IPS-NIHi7 (cell line): ENCODE results near the gene C2CD4B.
A peak's percentile ranks its signal among the peaks of the same experiment; 100 is the strongest.

ENCODE experiments used
- DNase-seq: peaks from one replicate; pipeline ENCODE4 v3.0.0; 2012; ENCODE audit warnings: mixed read lengths; ENCODE audit errors: extremely low spot score

C2CD4B gene

DNA sequence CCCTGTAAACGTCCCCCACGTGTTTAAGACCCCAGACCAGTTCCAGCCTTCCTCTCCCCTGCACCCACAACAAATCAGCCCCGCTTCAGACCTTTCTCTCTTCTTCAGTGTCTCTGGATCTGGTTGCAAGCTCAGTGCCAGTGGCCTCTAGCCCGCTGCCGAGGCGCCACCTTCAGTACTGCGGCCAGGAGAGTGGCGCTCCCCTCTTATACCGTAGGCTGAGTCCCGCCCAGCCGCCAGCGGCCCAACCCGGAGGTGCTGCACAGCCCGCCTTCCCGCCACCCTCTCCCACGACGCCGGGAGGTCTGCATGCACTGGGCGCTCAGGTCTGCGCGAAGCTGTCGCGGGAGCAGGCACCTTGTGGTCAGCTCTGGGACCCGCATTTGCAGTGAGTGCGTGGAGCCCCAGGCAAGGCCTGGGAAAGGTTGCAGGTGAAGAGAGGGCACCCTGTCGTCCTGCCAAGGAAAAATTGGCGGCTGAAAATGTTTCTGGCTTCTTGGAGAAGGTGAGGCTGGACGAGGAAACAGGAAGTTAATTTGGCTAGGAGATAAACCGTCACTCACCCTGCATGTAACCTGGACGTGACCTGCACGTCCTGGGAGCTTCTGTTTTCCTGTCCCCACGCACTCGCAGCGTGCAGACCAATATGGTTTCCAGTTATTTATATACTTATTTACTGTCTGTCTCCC, at the start of gene C2CD4B:
TSS of gene C2CD4B (minus strand) at position 182 of the 689 bp plus-strand sequence. CDS start 301 bp downstream, outside the sequence.
- peak; percentile 74 for DNase-seq

- no peak for DNase-seq
Observed at GRCh38 chr15:62212741-62213140, 47.7 kb upstream of the C2CD4B start.

GRCh38 chr15:62211348-62211747, 46.3 kb upstream of the C2CD4B start:
- no peak for DNase-seq

GRCh38 chr15:62209821-62210220, 44.7 kb upstream of the C2CD4B start:
- no peak for DNase-seq

DNA sequence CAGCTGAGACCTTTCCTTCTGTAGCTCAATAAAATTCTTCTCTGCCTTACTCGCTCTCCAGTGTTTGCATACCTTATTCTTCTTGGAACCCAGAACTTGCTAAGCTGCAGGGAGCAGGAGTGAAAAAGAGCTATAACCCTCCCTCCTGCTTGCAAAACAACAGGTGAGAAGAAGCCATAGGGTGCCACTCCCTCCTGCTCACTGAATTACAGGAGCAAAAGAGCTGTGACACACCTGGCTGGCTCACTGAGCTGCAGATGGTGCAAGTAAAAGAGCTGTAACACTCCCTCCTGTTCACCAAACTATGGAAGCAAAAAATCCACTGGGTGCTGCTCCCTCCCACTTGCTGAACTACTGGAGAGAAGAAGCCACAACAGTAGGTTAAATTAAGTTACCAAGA, 44.2 kb upstream of the C2CD4B start:
- no peak for DNase-seq

- DNase-seq: no peak
Observed at GRCh38 chr15:62208884-62209283, 43.8 kb upstream of the C2CD4B start.

DNA sequence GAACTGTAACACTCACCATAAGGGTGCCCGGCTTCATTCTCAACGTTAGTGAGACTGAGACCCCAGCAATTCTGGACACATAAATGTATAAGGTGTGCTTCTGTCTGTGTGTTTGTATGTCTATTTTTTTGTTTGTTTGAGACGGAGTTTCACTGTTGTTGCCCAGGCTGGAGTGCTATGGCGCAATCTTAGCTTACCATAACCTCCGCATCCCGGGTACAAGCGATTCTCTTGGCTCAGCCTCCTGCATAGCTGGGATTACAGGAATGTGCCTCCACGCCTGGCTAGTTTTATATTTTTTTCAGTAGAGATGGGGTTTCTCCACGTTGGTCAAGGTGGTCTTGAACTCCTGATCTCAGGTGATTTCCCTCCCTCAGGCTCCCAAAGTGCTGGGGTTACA, 43.3 kb upstream of the C2CD4B start:
- no peak for DNase-seq

GRCh38 chr15:62190675-62191074, 25.6 kb upstream of the C2CD4B start:
- DNase-seq: no peak

DNA sequence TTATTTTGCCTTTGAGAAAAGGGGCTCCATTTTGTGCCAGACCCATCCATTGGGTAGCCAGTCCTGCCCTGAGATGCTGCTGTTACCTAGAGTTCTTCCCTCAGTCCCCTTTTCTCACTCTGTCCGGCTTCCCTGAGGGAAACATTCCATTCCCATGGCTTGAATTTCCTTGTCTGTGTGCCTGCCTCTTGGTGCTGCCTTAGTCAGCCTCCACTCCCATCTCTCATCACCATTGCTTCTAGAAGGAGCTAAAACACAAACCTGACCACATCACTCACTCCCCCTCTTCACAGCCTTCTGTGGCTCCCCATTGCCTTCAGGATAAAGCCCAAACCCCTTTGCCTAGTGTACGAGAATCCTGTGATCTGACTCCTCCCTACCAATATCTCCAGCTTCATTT, 25.2 kb upstream of the C2CD4B start:
- DNase-seq: no peak

DNA sequence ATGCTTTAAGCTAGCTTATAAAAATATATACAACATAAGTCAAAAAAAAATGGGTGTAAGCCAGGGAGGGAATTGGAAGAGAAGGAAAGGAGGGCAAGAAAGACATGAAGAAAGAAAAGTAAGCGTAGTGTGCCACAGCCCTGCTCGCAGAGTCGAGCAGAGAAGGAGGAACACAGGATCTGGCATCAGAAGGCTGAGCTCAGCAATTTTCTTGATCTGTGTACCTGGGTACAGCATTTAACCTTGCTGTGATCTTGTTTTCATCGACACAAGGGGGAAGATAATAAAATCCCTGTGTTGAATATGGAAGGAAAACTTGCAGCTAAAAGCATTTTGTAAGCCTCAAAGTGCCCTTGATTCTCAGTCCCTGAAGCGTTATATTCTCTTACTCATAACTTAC, 23.7 kb upstream of the C2CD4B start:
- DNase-seq: no peak

DNA sequence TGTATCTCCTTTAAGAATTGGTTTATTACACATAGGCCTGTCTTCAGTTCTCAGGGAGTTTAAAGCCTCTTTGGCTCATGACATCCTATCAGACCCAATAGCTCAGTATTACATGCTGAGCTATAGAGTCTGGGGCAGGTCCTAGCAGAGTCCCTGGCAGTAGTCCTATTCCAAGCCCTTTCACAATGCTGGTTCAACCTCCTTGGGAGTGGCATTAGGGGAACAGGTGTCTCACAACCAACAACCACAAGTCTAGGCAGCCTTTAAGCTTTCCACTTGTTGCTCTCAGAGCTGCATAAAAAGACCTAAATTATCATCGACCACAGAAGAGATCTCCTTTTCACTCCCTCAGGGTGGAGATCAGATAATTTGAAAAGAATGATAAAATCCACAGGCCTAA, 22.8 kb upstream of the C2CD4B start:
- DNase-seq: no peak

- DNase-seq: no peak
Observed at GRCh38 chr15:62187425-62187824, 22.3 kb upstream of the C2CD4B start.

DNA sequence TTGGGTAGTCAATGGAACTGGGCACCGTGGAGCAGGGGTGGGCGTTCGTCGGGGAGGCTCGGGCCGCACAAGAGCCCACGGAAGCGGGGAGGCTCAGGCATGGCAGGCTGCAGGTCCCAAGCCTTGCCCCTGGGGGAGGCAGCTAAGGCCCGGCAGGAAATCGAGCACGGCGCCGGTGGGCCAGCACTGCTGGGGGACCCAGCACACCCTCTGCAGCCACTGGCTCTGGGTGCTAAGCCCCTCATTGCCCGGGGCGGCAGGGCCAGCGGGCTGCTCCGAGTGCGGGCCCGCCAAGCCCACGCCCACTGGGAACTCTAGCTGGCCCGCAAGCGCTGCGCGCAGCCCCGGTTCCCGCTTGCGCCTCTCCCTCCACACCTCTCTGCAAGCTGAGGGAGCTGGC, 21.5 kb upstream of the C2CD4B start:
- DNase-seq: no peak

- no peak for DNase-seq
Observed at GRCh38 chr15:62183130-62183529, 18.0 kb upstream of the C2CD4B start.

DNA sequence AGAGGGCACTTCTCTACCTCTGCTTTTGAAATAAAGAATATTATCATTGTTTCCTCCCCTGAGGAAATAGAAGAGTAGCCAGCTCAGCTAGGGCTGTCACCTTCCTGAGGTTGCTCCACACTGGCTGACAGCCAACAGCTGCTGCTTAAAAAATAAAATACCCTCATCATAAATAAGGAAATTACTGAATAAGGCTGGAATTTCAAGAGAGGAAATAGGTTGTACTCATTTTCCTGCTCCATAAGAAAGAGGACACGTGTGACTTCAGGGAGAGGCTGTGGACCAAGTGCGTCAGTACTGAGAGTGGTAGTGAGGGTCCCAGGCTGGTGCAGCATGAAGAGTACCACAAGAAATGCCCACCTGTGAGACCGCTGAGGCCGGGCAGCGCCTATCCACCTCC, 8.1 kb upstream of the C2CD4B start:
- no peak for DNase-seq

DNA sequence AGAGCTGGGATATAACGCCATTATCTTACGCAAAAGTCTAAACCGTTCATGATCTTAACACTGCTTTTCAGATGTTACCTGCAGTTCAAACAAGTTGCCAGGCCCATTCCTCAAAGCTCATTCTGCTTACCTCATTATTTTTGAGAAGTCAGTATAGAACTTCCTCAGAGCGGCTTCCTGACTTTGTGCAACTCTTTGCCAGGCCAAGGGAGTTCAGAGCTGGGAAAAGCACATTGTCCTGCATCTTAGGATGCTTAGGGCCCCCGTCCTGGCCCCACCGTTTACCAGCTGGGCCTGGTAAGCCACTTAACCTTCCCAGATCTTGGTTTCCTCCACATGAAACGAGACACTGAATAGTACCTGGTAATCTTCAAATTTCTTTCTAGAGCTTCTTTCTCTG, 6.8 kb upstream of the C2CD4B start:
- no peak for DNase-seq

DNA sequence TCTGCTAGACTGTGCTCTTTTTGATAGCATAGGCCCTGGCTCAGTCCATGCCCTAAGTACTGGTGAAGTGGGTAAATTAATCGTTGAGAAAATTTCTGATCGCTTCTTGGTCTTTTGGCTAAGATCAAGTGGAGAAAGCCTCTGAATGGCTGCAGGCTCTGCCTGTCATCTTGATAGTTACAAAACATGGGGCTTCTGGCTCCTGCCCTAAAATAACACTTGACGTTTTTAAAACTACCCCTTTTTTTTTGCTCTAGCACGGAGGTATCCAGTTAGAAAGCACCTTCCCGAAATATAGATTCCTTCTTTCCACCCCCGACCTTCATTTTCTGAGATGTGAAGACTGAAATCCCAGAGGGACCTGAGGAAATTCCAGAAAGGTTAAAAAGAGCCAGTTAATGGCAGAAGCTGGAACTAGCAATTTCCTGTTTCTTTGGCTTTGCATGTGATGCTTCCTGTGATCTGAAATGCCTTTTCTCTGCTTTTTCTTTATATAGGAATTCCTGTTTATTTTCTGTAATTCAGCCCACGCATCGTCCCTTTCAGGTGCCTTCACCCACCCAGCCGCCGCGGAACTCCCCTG, 799 bp upstream of the C2CD4B start:
- no peak for DNase-seq

DNA sequence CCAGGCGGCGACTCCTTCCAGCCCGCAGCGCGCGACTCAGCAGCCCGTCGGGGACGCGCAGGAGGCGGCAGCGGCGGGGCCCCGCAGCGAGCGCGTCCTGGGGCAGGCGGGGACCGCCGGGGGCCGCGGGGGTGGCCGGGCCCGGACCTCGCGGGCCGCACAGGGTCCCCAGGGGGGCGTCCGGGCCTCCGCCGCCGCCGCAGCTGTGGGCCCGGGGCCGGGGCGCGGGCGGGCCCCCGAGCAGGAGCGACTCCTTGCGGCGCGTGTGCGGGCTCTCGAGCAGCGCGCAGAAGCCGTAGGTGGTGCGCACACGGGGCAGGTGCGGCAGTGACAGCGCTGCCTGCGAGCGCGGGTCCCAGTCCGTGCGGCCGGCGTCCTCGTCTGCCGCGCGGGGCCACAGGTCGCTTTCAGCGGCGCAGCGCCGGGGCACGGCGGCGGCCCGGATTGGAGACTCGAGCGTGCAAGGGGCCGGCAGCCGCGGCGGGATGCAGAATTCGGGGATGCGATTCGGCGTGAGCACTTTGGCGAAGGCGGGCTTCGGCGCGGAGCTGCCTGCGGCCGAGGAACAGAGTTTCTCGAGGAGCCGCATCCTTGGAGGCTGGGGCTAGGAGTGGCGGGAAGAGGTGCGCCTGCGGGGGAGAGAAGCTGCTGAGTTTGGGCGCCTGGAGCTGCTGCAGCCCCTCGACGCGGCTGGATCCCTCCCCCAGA, 535 bp downstream of the C2CD4B start:
- DNase-seq: peak; percentile 31

DNA sequence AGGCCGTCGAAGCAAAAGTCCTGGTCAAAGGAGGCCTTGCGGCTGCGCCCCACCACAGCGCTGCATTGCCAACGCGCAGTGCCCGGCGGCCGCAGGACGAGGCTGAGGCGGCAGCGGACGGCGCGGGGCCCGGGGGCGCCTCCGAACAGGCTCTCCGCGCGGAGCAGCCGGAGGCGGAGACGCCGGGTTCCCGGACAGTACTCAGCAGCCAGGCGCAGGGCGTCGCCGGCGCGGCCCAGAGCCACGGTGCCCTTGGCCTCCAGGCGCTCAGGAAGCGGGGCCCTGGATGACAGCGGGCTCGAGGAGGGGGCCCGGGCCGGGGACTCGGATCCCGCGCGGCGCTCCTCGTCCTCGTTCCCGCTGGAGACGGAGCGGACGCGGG, 1.1 kb downstream of the C2CD4B start:
- DNase-seq: peak; percentile 25

DNA sequence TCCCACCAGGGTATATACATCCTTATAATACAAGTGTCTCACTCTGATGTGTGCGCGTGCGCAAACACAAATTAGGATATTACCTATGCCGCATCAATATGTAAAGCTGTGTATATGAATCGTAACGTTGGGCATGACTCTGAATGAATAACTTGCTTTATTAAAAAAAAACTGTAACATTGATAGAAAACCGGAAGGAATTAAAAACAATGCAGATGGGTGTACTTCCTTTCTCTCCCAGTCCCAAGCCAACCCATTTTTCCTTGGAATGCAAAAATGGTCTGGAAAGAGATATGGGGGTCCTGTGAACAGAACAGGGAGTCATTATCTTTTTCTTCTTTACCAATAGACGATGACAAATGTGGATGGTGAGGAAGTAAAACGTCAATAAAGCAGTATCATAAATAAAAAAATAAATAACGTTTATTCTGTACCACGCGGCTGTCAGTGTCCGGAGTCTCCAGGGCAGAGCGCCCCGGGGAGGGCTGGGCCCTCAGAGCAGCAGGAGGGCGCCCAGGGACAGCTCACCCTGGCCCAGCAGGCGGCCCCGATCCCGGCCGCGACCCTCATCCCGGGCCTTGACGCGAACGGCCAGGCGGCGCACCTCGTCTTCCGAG, 1.6 kb downstream of the C2CD4B start:
- DNase-seq: no peak

DNA sequence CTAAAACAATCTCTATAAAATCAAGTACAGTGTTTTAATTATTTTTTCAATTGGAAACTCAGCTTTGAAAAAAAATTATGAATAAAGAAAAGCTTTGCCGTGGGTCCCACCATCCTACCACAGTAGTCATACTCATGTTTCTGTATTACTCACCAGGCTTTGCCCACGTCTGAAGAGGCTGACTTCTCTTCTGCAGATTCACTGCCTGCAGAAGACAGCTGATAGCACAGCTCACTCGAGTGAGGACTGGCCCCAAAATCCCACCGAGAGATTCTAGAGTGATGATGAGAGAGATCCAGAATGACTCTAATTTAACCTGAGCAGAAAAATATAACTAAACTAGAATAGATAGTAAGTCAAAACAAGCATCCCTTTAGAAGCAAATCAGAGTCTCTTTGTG, 11.9 kb downstream of the C2CD4B start:
- no peak for DNase-seq

DNA sequence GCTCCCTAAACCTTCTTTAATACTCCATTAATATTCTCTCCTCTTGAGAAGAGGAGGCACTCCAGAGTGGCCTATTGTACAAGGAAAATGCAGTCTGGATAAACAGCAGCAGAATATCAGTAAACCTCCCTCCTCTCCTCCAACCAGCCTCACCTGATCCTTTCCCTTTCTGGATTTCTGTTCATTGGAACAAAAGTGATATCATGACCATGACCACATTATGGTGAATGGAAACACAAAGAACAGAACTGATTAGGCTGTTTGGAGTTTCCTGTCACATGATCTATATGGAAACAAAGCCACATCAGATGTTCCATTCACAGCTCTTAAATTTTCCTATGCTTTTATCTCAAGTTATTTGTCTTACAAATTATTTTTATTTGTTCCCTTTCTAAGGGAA, 14.6 kb downstream of the C2CD4B start:
- no peak for DNase-seq

DNA sequence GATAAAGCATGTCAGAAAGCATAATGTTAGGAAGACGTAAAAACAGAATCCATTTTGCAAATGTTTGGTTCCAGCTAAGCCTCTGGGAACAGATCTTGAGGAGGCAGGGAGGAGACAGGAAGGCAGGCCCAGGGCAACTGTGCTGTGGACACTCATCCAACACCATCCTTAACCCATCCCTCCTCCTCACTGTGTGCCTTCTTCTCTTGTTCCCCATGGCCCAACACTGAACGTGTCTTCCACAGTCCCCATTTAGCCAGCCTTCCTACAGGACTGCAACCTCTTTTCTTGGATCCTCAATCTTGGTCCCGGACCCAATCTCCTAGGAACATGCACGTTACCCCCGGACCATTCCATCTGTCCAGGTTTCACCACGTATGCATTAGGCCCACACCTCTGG, 15.4 kb downstream of the C2CD4B start:
- no peak for DNase-seq
